ENCODE measurements around the gene SAP30L.

SAP30L gene

GRCh38 chr5:154419236-154419635, 26.6 kb upstream of the SAP30L start:
- no peak for DNase-seq (ENCODE audit: low read depth in 2 of 2)

GRCh38 chr5:154421868-154422267, 23.9 kb upstream of the SAP30L start:
- DNase-seq (ENCODE audit: low read depth in 2 of 2), result peak in 1 of 2 donors; percentile 8

GRCh38 chr5:154422298-154422697, 23.5 kb upstream of the SAP30L start:
- no peak for DNase-seq (ENCODE audit: low read depth in 2 of 2)

GRCh38 chr5:154428208-154428607, 17.6 kb upstream of the SAP30L start:
- DNase-seq (ENCODE audit: low read depth in 2 of 2), result no peak

GRCh38 chr5:154429341-154429740, 16.5 kb upstream of the SAP30L start:
- no peak for DNase-seq (ENCODE audit: low read depth in 2 of 2)

GRCh38 chr5:154430466-154430865, 15.3 kb upstream of the SAP30L start:
- DNase-seq (ENCODE audit: low read depth in 2 of 2), result no peak

- DNase-seq (ENCODE audit: low read depth in 2 of 2), result no peak
Observed at GRCh38 chr5:154430961-154431630, 14.7 kb upstream of the SAP30L start.

- no peak for DNase-seq (ENCODE audit: low read depth in 2 of 2)
Observed at GRCh38 chr5:154435226-154435625, 10.6 kb upstream of the SAP30L start.

- DNase-seq (ENCODE audit: low read depth in 2 of 2), result no peak
Observed at GRCh38 chr5:154437281-154437965, 8.4 kb upstream of the SAP30L start.

- DNase-seq (ENCODE audit: low read depth in 2 of 2), result no peak
Observed at GRCh38 chr5:154440540-154440939, 5.3 kb upstream of the SAP30L start.

GRCh38 chr5:154442801-154443200, 3.0 kb upstream of the SAP30L start:
- no peak for DNase-seq (ENCODE audit: low read depth in 2 of 2)

GRCh38 chr5:154444556-154445421, 1.0 kb upstream of the SAP30L start:
- no peak for DNase-seq (ENCODE audit: low read depth in 2 of 2)

- DNase-seq (ENCODE audit: low read depth in 2 of 2), result peak; percentile 21 to 28
Observed at GRCh38 chr5:154446195-154447088, 645 bp downstream of the SAP30L start.

- DNase-seq (ENCODE audit: low read depth in 2 of 2), result no peak
Observed at GRCh38 chr5:154447089-154447725, 1.4 kb downstream of the SAP30L start.

GRCh38 chr5:154449786-154450185, 4.0 kb downstream of the SAP30L start:
- DNase-seq (ENCODE audit: low read depth in 2 of 2), result no peak

- no peak for DNase-seq (ENCODE audit: low read depth in 2 of 2)
Observed at GRCh38 chr5:154451957-154452356, 6.2 kb downstream of the SAP30L start.

- DNase-seq (ENCODE audit: low read depth in 2 of 2), result no peak
Observed at GRCh38 chr5:154455585-154455984, 9.8 kb downstream of the SAP30L start.

- DNase-seq (ENCODE audit: low read depth in 2 of 2), result no peak
Observed at GRCh38 chr5:154456540-154456939, 10.7 kb downstream of the SAP30L start.

GRCh38 chr5:154459015-154459414, 13.2 kb downstream of the SAP30L start:
- no peak for DNase-seq (ENCODE audit: low read depth in 2 of 2)

- DNase-seq (ENCODE audit: low read depth in 2 of 2), result no peak
Observed at GRCh38 chr5:154460172-154460571, 14.4 kb downstream of the SAP30L start.

- no peak for DNase-seq (ENCODE audit: low read depth in 2 of 2)
Observed at GRCh38 chr5:154461531-154461930, 15.7 kb downstream of the SAP30L start.

Data from stimulated activated CD8-positive, alpha-beta memory T cell treated with anti-CD3 and anti-CD28 coated beads, Interleukin-2, amount 100 ng/mL, for 48 hours (primary cell).